ENCODE results near the gene CAPZB. TPM values are rescaled to one million over a fixed set of nuclear protein-coding genes. Genes with fewer than 3 reads are reported as not detected.

Gene CAPZB
- total RNA-seq, 3 donors from 2014 or later, result 112 to 114 (median 113) TPM

DNA sequence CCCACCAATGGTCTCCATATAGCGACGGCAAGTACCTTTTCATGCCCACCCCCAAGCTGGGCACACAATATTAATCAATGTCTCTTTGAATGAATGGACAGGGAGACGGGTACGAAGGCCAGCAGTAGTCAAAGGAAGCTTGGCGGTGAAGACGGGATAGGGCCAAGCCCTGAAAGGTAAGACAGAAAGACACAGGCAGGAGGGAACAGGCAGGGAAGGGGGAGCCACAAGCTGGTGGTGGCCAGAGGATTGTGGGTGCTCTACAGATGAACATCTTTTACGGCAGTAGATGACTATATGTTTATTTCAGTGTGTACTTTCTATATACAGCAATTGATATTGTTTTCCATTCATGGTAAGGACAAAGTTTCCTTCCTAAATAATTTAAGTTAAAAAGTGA lies 16.3 kb downstream of the CAPZB start:
- peaks cover 5 to 15% of the 10 kb centered on the region in 2 donors for H3K4me1 ChIP-seq
- H3K9me3 ChIP-seq, result no peaks in the 10 kb centered on the region
- H3K4me3 ChIP-seq, result no peak overlapping the region

DNA sequence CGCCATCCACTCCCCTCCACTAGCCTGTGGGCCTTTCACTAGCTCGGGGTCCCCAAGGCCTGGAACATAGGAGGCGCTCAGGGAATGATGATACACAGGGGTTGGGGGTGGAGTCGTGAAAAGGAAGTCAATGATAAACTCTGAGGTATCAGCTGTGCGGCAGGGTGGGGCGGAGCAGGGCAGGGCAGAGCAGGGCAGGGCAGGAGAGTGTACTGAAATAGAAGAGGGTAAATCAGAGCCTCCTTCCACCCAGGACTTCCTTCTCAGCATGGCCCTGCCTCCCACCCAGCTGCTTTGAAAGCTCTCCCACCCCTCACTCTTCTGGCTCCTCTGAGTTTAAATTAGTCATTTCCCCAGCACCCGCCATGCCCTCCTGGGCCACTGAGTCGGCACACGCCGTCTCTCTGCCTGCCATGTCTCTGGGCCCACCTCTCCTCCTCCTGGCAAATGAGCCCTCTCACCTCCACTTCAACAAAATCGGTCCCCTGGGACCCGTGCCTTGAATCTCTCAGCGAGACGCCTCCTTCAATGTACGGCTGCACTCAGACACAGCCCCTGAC lies 16.9 kb downstream of the CAPZB start:
- Histone ChIP-seq H3K4me3 (no peak overlapping the region), H3K36me3 (no peaks in the 10 kb centered on the region), H3K4me1 (peaks cover 5 to 15% of the 10 kb centered on the region in 2 donors), H3K27me3 (no peaks in the 10 kb centered on the region), H3K9me3 (no peaks in the 10 kb centered on the region), H3K27ac (peak overlapping the region; percentile 65 to 80)
- intact Hi-C loops (cut with DNase I; ENCODE audit: low total_unique reads), result no loop called here
- DNase-seq (ENCODE audit: low spot score in 2 of 2), result no peak
- TF ChIP-seq, protein P1, sequence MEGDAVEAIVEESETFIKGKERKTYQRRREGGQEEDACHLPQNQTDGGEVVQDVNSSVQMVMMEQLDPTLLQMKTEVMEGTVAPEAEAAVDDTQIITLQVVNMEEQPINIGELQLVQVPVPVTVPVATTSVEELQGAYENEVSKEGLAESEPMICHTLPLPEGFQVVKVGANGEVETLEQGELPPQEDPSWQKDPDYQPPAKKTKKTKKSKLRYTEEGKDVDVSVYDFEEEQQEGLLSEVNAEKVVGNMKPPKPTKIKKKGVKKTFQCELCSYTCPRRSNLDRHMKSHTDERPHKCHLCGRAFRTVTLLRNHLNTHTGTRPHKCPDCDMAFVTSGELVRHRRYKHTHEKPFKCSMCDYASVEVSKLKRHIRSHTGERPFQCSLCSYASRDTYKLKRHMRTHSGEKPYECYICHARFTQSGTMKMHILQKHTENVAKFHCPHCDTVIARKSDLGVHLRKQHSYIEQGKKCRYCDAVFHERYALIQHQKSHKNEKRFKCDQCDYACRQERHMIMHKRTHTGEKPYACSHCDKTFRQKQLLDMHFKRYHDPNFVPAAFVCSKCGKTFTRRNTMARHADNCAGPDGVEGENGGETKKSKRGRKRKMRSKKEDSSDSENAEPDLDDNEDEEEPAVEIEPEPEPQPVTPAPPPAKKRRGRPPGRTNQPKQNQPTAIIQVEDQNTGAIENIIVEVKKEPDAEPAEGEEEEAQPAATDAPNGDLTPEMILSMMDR (IDR thresholded peaks at IDR 0.05), result no peak
- no peak for TF ChIP-seq POLR2A (IDR thresholded peaks at IDR 0.05)
- no peak for TF ChIP-seq POLR2AphosphoS5 (IDR thresholded peaks at IDR 0.05)

More for the DNA sequence above, 16.3 kb downstream of the CAPZB start:
- Histone ChIP-seq H3K27ac (peak overlapping the region; percentile 65 to 80), H3K36me3 (no peaks in the 10 kb centered on the region), H3K27me3 (no peaks in the 10 kb centered on the region)
- DNase-seq (ENCODE audit: low spot score in 2 of 2), result no peak
- TF ChIP-seq, protein P1 (IDR thresholded peaks at IDR 0.05), result no peak
- intact Hi-C loops (cut with DNase I; ENCODE audit: low total_unique reads), result no loop called here

DNA sequence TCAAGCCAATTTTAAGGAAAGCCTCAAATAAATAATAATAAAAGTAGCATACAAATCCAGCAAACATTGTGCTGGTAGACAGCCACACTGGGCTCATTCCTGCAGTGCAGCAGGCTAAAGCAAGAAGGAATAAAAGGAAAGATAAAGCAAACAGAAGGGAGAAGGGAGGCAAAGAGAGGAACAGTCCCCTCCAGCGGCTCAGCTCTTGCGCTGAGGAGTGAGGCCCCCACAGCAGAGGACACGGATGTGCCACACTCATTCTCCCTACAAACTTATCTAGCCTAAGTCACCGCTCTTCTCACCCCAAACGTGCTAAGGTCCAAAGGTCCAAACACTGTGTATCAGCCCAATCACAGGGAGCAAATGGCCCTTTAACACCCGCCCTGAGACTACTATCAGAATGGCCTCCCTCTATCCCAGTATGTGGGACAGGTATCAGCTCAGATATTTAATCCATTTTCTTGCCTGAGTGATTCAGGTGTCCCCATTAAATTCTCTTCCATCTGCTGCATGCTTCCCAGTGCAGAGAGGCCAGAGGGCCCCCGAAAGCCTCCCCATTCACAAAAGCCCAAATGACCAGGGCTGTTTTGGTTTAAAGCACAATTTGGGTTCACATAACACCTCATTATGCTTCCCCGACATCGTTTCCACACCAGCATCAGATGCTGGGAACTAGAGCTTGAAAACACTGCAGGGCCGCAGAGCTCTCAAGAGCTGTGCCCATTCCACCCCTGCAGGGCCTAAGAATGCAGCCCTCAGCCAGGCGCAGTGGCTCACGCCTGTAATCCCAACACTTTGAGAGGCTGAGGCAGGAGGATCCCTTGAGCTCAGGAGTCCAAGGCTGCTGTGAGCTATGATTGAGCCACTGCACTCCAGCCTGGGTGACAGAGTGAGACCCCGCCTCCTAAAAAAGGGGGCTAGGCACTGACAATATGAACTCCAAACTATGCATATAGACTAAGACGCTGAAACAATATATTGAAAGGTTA lies 17.8 kb downstream of the CAPZB start:
- H3K9me3 ChIP-seq, result no peaks in the 10 kb centered on the region
- peak overlapping the region; percentile 38 to 40 for H3K27ac ChIP-seq
- H3K4me1 ChIP-seq, result peaks cover 5 to 19% of the 10 kb centered on the region in 2 donors
- intact Hi-C loops (cut with DNase I; ENCODE audit: low total_unique reads), result no loop called here
- H3K27me3 ChIP-seq, result no peaks in the 10 kb centered on the region
- TF ChIP-seq POLR2AphosphoS5 (IDR thresholded peaks at IDR 0.05) (no peak), POLR2A (IDR thresholded peaks at IDR 0.05) (no peak)
- TF ChIP-seq, protein P1 (IDR thresholded peaks at IDR 0.05), result no peak
- DNase-seq (ENCODE audit: low spot score in 2 of 2), result no peak
- H3K36me3 ChIP-seq, result no peaks in the 10 kb centered on the region
- H3K4me3 ChIP-seq, result no peak overlapping the region

DNA sequence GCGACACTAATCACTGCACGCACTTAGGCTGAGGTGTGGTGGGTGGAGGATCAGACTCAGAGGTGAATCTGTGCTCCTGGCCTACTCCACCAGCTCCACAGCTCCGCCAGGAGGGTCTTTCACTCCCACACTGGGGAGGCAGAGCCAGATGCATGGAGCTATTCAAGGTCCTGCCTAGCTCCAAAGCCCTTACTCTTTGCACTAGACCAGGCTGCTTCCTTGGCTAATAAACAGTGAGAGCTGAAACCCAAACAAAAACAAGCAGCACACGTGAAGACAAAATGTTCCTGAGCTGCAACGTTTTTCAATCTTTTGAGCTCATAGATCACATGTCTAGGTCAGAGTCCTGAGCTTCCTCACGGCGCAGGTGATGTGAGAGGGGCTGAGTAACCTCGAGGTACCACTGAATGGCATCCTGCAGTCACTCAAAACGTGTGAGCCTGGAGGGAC lies 19.2 kb downstream of the CAPZB start:
- Histone ChIP-seq H3K36me3 (no peaks in the 10 kb centered on the region), H3K27ac (peak overlapping the region; percentile 38 to 67), H3K4me3 (no peak overlapping the region), H3K9me3 (no peaks in the 10 kb centered on the region), H3K27me3 (no peaks in the 10 kb centered on the region), H3K4me1 (peaks cover 5 to 14% of the 10 kb centered on the region in 2 donors)
- TF ChIP-seq, protein P1 (IDR thresholded peaks at IDR 0.05), result no peak
- DNase-seq (ENCODE audit: low spot score in 2 of 2), result no peak
- intact Hi-C loops (cut with DNase I; ENCODE audit: low total_unique reads), result no loop called here

DNA sequence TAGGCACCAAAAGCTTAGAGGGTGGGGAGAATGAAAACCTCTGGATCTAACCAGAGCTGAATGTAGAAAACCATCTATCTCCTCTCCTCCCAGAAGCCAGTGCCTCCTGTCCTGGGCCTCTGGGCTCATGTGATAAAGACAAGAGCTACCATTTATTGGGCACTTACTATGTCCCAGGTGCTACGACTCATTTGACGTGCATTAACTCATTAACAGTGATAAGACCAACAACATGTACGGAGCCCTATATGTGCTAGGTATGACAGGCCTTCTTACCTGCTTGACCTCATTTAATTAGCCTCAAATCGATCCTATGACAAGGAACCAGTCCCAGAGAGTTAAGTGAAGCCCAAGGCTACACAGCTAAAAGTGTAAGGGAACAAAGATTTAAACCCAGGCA lies 19.7 kb downstream of the CAPZB start:
- no peaks in the 10 kb centered on the region for H3K27me3 ChIP-seq
- no peaks in the 10 kb centered on the region for H3K9me3 ChIP-seq
- no peaks in the 10 kb centered on the region for H3K36me3 ChIP-seq
- H3K27ac ChIP-seq, result peak overlapping the region; percentile 38 to 67
- peaks cover 5 to 14% of the 10 kb centered on the region in 2 donors for H3K4me1 ChIP-seq
- no peak for TF ChIP-seq POLR2AphosphoS5 (IDR thresholded peaks at IDR 0.05)
- no peak for TF ChIP-seq POLR2A (IDR thresholded peaks at IDR 0.05)
- TF ChIP-seq, protein P1 (IDR thresholded peaks at IDR 0.05), result no peak
- DNase-seq (ENCODE audit: low spot score in 2 of 2), result no peak
- H3K4me3 ChIP-seq, result no peak overlapping the region
- intact Hi-C loops (cut with DNase I; ENCODE audit: low total_unique reads), result no loop called here

Measured in breast epithelium (tissue), 4 donors.